Left lung (tissue), 10 donors: ENCODE measurements around the gene NMRK2. TPM values are rescaled to one million over a fixed set of nuclear protein-coding genes. Genes with fewer than 3 reads are reported as not detected.

Experiments
- ATAC-seq: fragments of 200-7000 bp; cut with Tn5 transposase; one replicate; pipeline ENCODE4 v1.9.1; 2020; ENCODE audit warnings: moderate library complexity
- DNase-seq, 4 donors: peaks; one replicate each; pipeline ENCODE4 v3.0.0-alpha.2; 2013 to 2020
- H3K27ac ChIP-seq, 2 donors: fragments of 200-600 bp; sonication (generic) in 1 of 2; one replicate each; pipeline versions ENCODE4 v1.5.0 to v1.8.0; 2020 to 2021
- H3K27me3 ChIP-seq, 2 donors: fragments of 200-600 bp; sonication (generic) in 1 of 2; one replicate each; pipeline versions ENCODE4 v1.5.0 to v1.8.0; 2020 to 2021
- H3K36me3 ChIP-seq, 2 donors: fragments of 200-600 bp; sonication (generic) in 1 of 2; one replicate each; pipeline versions ENCODE4 v1.5.0 to v1.8.0; 2020 to 2021
- H3K4me1 ChIP-seq, 2 donors: fragments of 200-600 bp; one replicate each; pipeline ENCODE4 v1.8.0; 2021
- H3K4me3 ChIP-seq, 2 donors: fragments of 200-600 bp; sonication (generic) in 1 of 2; one replicate each; pipeline versions ENCODE4 v1.5.0 to v1.8.0; 2020 to 2021; ENCODE audit warnings: mild to moderate bottlenecking in 1 of 2
- H3K9me3 ChIP-seq, 2 donors: fragments of 200-600 bp; sonication (generic) in 1 of 2; one replicate each; pipeline versions ENCODE4 v1.5.0 to v1.8.0; 2020 to 2021
- intact Hi-C, 2 donors: fragments of 100-400 bp; cut with DNase I; formaldehyde crosslinking; loops; one replicate each; pipeline versions ENCODE4 v1.11.2 to v1.14.2; 2022
- polyA plus RNA-seq, 6 donors: library from polyadenylated mRNA; unstranded; fragments of 120-200 nt; gene quantifications; one replicate each; pipeline ENCODE4 v1.2.1, GENCODE V29; 2013; ENCODE audit not compliant: insufficient read length in 6 of 6
- total RNA-seq, 2 donors: library from RNA; stranded (reverse); fragmentation: NEBNext Ultra II Directional; extraction: Animal tissue kit (Norgen Biotek cat#: 25700); gene quantifications; one replicate each; pipeline ENCODE4 v1.2.1, GENCODE V29; 2021
- TF ChIP-seq, protein P1 (sequence below), 2 donors: fragments of 200-600 bp; sonication (generic) in 1 of 2; IDR thresholded peaks; one replicate each; pipeline versions ENCODE4 v1.5.0 to v1.8.0; 2021; ENCODE audit warnings: antibody characterized with exemption in 2 of 2
- donor health status: DM: no; HTN: yes; CAD: no.
- donor health status: DM: no; HTN: no; CAD: no.

Gene NMRK2
- total and polyA plus RNA-seq, 8 donors = 0.32 to 0.50 TPM; not detected in 6

DNA sequence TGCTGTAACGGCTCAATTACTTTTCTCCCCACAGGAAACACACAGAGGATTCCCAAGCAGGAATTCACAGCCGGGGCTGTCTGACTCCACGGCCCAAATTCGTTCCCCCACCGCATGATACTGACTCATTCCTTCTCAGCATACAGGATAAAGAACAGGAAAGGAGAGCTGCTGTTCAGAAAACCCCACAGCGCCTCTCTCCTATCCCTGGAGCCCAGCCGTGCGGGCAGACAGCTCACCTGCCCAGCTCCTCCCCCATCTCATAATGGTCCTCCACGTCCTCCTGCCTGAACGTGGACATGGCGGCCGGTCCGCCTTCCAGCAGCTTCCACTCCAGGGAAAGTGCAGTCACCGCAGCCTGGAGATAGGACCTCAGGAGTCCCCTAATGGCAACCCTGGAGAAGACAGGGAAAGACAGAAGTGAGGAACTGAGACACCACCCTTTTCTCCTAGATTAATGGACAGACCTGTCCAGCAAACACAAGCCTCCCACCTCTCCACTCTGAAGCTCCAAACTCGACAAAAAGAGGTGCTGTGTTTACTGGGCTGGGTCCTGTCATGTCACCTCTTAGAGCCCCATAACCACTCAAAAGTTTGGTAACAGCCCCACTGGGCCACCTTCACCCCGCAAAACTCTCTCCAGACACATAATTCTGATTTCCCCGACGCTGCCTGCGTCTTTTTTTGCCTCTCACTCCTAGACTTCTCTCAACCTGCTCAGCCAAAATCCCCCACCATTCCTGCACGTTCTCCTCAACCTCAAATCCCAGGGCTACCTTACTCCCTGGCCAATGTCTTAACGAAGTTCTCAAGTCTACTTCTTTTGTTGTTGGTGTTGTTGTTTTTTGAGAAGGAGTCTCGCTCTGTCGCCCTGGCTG lies 36.8 kb downstream of the NMRK2 start:
- TF ChIP-seq, protein P1, sequence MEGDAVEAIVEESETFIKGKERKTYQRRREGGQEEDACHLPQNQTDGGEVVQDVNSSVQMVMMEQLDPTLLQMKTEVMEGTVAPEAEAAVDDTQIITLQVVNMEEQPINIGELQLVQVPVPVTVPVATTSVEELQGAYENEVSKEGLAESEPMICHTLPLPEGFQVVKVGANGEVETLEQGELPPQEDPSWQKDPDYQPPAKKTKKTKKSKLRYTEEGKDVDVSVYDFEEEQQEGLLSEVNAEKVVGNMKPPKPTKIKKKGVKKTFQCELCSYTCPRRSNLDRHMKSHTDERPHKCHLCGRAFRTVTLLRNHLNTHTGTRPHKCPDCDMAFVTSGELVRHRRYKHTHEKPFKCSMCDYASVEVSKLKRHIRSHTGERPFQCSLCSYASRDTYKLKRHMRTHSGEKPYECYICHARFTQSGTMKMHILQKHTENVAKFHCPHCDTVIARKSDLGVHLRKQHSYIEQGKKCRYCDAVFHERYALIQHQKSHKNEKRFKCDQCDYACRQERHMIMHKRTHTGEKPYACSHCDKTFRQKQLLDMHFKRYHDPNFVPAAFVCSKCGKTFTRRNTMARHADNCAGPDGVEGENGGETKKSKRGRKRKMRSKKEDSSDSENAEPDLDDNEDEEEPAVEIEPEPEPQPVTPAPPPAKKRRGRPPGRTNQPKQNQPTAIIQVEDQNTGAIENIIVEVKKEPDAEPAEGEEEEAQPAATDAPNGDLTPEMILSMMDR (IDR thresholded peaks at IDR 0.05) = no peak
- intact Hi-C loops = no loop called here
- DNase-seq (no peak), ATAC-seq (peak; percentile 20)
- Histone ChIP-seq H3K4me1 (peaks cover 20 to 55% of the 10 kb centered on the region in 2 donors), H3K27me3 (no peaks in the 10 kb centered on the region), H3K36me3 (peaks cover 0 to 49% of the 10 kb centered on the region in 2 donors), H3K4me3 (peak overlapping the region; percentile 66 to 84), H3K27ac (peak overlapping the region; percentile 87 to 90), H3K9me3 (no peaks in the 10 kb centered on the region)

- DNase-seq (no peak), ATAC-seq (no peak)
- Histone ChIP-seq H3K36me3 (peaks cover 0 to 47% of the 10 kb centered on the region in 2 donors), H3K9me3 (no peaks in the 10 kb centered on the region), H3K4me3 (peak overlapping the region; percentile 66 to 84), H3K27ac (peak overlapping the region; percentile 87 to 90), H3K27me3 (no peaks in the 10 kb centered on the region), H3K4me1 (peaks cover 20 to 48% of the 10 kb centered on the region in 2 donors)
- intact Hi-C loops = no loop called here
- TF ChIP-seq, protein P1 (IDR thresholded peaks at IDR 0.05) = no peak
These were observed 37.5 kb downstream of the NMRK2 start for GRCh38 chr19:3970313-3970807.

DNA sequence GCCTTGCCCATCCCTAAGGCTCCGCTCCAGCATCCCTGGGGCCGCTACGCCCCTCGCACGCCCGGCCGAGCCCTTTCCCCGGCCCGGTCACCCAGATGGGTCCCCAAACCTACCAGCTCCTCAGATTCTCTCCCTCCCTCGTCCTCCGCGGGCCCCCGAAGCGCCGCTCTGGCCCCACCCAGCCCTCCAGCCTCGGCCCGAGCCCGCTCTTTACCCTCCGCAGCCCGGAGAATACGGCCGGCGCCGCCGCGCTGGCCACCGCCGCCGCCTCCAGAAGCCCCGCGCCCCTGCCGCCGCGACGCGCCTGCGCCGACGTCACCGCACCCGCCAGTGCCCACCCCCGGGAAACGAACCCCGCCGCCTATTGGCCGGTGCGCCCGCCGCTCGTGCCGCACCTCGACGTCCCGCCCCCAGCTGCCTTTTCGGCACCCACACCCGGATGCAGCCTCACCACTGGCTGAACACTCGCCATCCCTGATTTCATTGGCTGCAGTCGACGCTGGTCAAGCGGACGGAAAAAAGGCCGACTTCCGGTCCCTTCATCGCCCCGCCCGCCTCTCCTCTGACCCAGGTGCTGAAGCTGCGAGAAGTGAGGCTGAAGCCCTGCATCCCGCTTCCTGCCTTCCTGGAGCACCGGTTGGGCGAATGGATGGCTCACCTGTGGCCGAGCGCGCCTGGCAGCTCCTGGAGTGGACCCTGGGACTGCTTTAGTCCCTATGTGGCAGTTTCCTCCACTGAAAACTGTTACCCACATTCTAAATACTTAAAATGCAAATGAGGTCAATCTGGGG lies 38.1 kb downstream of the NMRK2 start, which contains the start of gene DAPK3:
Gene DAPK3, minus strand, starts transcription at position 292 of the 791 bp plus-strand sequence. CDS start 1,364 bp downstream, outside the sequence.
- intact Hi-C loops = no loop called here
- Histone ChIP-seq H3K4me3 (peak within 1 kb of the TSS; percentile 66 to 84), H3K36me3 (peaks cover 0 to 47% of the 10 kb centered on the region in 2 donors), H3K27me3 (no peaks in the 10 kb centered on the region), H3K27ac (peak within 1 kb of the TSS; percentile 87 to 90), H3K4me1 (peaks cover 20 to 48% of the 10 kb centered on the region in 2 donors), H3K9me3 (no peaks in the 10 kb centered on the region)
- DNase-seq (peak; percentile 93 to 98 (median 98)), ATAC-seq (peak; percentile 88)
- TF ChIP-seq, protein P1 (IDR thresholded peaks at IDR 0.05) = no peak

GRCh38 chr19:3975144-3975543 lies 42.3 kb downstream of the NMRK2 start:
- no peak for ATAC-seq
- peaks cover 0 to 33% of the 10 kb centered on the region in 2 donors for H3K4me1 ChIP-seq
- H3K27ac ChIP-seq = no peak overlapping the region
- H3K4me3 ChIP-seq = no peak overlapping the region
- DNase-seq = no peak
- TF ChIP-seq, protein P1 (IDR thresholded peaks at IDR 0.05) = no peak
- intact Hi-C loops = no loop called here
- H3K9me3 ChIP-seq = no peaks in the 10 kb centered on the region
- H3K27me3 ChIP-seq = no peaks in the 10 kb centered on the region
- peaks cover 8 to 61% of the 10 kb centered on the region in 2 donors for H3K36me3 ChIP-seq
